RWPE1 (cell line): Measurements from ENCODE around the gene DDB1.
A peak's percentile ranks its signal among the peaks of the same experiment; 100 is the strongest.

Experiments used
- CTCF ChIA-PET: fragments of 350-600 bp; sonication (Branson Sonifier 250); formaldehyde crosslinking; extraction: SDS; loops from one replicate; lab custom pipeline; 2021; lab: Yijun Ruan, JAX
- POLR2A ChIA-PET: fragments of 400-600 bp; formaldehyde crosslinking; extraction: SDS; loops from one replicate; lab custom pipeline; 2020; ENCODE audit warnings: antibody characterized with exemption; ENCODE audit not compliant: low non-redundant PET; lab: Yijun Ruan, JAX
- DNase-seq: peaks from one replicate; pipeline ENCODE4 v3.0.0; 2012; ENCODE audit warnings: low spot score
- H3K27ac ChIP-seq: fragments of 450-650 bp; 2 replicates; pipeline ENCODE4 v1.5.1; 2017
- TF ChIP-seq, protein P1 (sequence below): fragments of 450-650 bp; conservative IDR thresholded peaks from 2 replicates; pipeline ENCODE4 v1.5.1; 2017; ENCODE audit warnings: low read depth, mild to moderate bottlenecking

DDB1 gene

DNA sequence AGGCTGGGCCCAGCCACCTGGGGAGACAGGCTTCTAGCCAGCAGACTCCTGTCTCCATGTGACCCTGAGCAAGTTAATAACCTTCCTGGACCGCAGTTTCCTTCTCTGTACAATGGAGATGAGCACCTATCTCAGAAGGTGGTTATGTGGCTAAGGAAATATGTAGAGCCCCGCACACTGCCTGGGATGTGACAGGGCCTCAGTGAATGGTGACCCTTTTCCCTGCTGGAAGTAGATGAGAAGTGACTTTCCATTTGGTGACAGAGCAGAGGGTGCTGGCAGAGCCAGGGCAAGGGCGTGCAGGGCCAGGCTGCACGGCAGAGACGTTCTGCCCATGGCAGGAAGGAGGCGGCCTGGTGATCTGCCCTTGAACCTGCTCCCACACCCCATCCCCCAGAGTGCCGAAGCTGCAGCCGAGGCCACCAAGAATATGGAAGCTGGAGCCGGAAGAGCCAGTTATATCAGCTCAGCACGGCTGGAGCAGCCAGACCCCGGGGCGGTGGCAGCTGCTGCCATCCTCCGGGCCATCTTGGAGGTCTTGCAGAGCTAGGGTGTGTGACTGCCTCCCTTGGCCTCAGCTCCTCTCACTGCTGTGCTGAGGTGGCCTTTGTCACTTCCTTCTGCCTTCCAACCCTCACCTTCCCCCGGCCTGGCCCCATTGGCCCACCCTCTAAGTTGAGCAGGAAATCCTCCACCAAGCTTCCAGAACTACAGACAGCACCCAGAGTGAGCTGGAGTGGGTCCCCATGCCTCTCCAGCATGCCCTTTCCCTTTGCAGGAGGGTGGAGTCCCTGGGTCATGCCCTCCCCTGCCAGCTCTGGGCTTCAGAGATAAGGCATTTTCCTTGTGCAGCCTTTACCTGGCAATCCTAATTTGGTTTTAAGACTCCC is 13.3 kb upstream of the DDB1 start:
- CTCF ChIA-PET: interaction anchor here (0.7 to 1.2 kb wide), 3 partner anchors 10 to 996 kb away, joined by 3 to 8 read pairs (median 3); no protein-coding TSS in a partner anchor

DNA sequence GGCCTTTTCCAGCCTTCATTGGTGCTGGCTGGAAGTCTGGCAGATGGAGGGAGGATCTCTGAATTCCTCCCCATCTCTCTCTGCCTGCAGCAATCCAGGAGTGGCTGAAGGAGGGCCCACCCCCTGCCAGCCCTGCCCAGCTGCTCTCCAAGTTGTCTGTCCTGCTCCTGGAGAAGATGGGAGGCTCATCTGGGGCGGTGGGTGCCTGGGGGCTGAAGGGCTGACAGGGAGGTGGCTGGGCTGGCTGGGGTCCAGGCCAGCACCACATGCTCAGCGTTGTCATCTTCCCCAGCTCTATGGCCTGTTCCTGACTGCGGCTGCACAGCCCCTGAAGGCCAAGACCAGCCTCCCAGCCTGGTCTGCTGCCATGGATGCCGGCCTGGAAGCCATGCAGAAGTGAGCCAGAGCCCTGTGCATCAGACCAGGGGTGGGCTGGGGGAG is 12.3 kb upstream of the DDB1 start:
- POLR2A ChIA-PET: no interaction called here
- CTCF ChIA-PET: interaction anchor here (0.7 to 1.1 kb wide), 2 partner anchors 9 to 997 kb away, joined by 3 read pairs; no protein-coding TSS in a partner anchor
- DNase-seq: no peak
- TF ChIP-seq, protein P1, sequence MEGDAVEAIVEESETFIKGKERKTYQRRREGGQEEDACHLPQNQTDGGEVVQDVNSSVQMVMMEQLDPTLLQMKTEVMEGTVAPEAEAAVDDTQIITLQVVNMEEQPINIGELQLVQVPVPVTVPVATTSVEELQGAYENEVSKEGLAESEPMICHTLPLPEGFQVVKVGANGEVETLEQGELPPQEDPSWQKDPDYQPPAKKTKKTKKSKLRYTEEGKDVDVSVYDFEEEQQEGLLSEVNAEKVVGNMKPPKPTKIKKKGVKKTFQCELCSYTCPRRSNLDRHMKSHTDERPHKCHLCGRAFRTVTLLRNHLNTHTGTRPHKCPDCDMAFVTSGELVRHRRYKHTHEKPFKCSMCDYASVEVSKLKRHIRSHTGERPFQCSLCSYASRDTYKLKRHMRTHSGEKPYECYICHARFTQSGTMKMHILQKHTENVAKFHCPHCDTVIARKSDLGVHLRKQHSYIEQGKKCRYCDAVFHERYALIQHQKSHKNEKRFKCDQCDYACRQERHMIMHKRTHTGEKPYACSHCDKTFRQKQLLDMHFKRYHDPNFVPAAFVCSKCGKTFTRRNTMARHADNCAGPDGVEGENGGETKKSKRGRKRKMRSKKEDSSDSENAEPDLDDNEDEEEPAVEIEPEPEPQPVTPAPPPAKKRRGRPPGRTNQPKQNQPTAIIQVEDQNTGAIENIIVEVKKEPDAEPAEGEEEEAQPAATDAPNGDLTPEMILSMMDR: no peak
- peak overlapping the region; percentile 52 for H3K27ac ChIP-seq

More for the DNA sequence above, 13.3 kb upstream of the DDB1 start:
- peak overlapping the region; percentile 52 for H3K27ac ChIP-seq
- TF ChIP-seq, protein P1: no peak
- DNase-seq: no peak
- POLR2A ChIA-PET: interaction anchor here (0.9 kb wide), 1 partner anchor 15 kb away, joined by 3 read pairs; no protein-coding TSS in a partner anchor

DNA sequence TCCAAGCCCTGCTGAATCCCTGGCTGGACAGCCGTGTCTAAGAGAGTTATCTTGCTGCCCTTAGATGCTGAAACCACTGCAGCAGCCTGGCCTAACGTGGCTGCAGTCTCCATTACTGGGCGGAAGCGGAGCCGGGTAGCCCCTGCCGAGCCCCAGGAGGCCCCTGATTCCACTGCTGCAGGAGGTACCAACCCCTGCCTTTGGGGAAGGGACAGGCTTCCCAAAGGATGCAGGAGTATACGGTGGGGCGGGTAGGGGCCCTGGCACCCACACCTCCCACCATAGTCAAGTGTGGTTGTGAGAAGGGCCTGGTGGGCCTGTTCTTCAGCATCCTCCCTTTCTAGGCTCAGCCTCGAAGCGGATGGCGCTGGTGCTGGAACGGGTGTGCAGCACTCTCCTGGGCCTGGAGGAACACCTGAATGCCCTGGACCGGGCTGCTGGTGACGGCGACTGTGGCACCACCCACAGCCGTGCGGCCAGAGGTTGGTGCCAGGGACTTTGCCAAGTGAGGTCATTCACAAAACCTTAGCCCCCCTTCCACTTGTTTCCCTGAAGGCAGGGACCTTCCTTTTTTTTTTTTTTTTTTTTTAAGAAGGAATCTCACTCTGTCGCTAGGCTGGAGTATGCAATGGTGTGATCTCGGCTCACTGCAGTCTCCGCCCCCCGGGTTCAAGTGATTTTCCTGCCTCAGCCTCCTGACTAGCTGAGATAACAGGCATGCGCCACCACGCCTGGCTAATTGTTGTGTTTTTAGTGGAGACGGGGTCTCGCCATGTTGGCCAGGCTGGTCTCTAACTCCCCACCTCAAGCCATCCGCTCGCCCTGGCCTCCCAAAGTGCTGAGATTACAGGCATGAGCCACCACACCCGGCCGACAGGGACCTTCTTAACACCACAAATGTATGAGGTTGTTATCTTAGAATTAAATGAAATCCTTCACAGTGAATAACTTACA is 11.2 kb upstream of the DDB1 start:
- TF ChIP-seq, protein P1: no peak
- DNase-seq: no peak
- ChIA-PET POLR2A (no interaction called here), CTCF (no interaction called here)
- peak overlapping the region; percentile 52 for H3K27ac ChIP-seq

DNA sequence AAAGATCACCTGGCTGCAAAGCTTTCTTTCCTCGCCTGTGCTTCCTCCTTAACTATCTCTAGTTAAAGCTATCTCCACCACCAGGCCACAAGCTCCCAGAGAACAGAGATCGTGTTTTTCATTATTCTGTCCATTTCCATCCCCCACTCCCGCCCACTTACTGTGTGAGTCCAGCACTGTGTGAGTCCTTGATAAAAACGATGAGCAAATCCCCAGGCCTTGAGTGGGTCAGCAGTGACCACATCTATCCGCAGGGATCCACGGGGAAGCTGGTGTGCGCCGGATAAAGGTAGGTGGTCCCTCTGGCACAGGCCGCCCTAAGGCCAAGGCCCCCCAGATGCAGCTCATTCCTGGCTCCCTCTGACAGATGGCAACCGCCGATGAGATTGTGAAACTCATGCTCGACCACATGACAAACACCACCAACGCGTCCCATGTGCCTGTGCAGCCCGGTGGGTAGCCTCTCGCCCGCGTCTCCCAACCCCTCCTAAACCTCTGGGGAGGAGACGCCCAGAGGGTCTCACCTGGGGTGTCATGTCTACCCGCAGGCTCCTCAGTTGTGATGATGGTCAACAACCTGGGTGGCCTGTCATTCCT is 9.4 kb upstream of the DDB1 start:
- 0 out of 2 replicates have a peak overlapping the region, but pooled peaks have one; percentile 4 for H3K27ac ChIP-seq
- TF ChIP-seq, protein P1: no peak
- ChIA-PET POLR2A (no interaction called here), CTCF (interaction anchor here (1.0 to 1.2 kb wide), 2 partner anchors 41 to 88 kb away, joined by 4 to 7 read pairs; no protein-coding TSS in a partner anchor)
- DNase-seq: no peak

DNA sequence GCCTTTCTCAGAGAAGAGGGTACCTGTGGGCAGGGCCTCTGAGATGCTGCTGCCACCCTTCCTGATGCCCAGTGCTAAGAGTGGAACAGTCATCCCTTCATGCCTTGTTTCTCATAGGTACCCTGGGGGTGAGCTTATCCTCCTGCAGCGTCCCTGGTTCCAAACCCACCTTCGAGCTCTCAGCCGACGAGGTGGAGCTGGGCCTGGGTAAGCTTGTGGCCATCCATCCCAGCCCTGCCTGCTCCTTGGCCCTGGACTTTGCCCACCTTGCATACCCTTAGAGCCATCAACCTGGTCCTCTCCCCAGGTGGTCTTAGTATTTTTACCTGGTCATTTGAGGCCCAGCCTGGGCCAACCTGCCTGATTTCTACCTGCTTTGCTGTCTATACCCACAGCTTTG is 8.8 kb upstream of the DDB1 start:
- H3K27ac ChIP-seq: 0 out of 2 replicates have a peak overlapping the region, but pooled peaks have one; percentile 4
- CTCF ChIA-PET: interaction anchor here (0.6 to 1.2 kb wide), 4 partner anchors 33 to 87 kb away, joined by 3 to 7 read pairs (median 4); no protein-coding TSS in a partner anchor
- POLR2A ChIA-PET: no interaction called here
- TF ChIP-seq, protein P1: no peak
- no peak for DNase-seq
